SJSA1 (cell line): Measurements from ENCODE around the gene ANXA6. TPM values are rescaled to one million over a fixed set of nuclear protein-coding genes. Genes with fewer than 3 reads are reported as not detected.

Experiments
- DNase-seq, 2 experiments: peaks; one replicate each; pipeline ENCODE4 v3.0.0-alpha.2; 2015 to 2020; ENCODE audit warnings: low spot score in 2 of 2, low read depth in 1 of 2
- H3K27ac ChIP-seq: fragments of 250-450 bp; sonication (Bioruptor Pico); 2 replicates; pipeline ENCODE4 v1.5.1; 2020; ENCODE audit warnings: mild to moderate bottlenecking, moderate library complexity
- H3K27me3 ChIP-seq: fragments of 250-450 bp; sonication (Bioruptor Pico); replicated peaks from 2 replicates; pipeline ENCODE4 v1.5.1; 2020; ENCODE audit warnings: mild to moderate bottlenecking, moderate library complexity
- H3K36me3 ChIP-seq: fragments of 250-450 bp; sonication (Bioruptor Pico); 2 replicates; pipeline ENCODE4 v1.5.1; 2020; ENCODE audit warnings: mild to moderate bottlenecking
- H3K4me1 ChIP-seq: fragments of 250-450 bp; sonication (Bioruptor Pico); replicated peaks from 2 replicates; pipeline ENCODE4 v1.6.1; 2021; ENCODE audit warnings: mild to moderate bottlenecking
- H3K4me3 ChIP-seq: fragments of 250-450 bp; sonication (Bioruptor Pico); 2 replicates; pipeline ENCODE4 v1.5.1; 2020; ENCODE audit warnings: mild to moderate bottlenecking
- H3K9me3 ChIP-seq: fragments of 250-450 bp; sonication (Bioruptor Pico); replicated peaks from 2 replicates; pipeline ENCODE4 v1.5.1; 2020; ENCODE audit warnings: mild to moderate bottlenecking
- total RNA-seq: library from RNA; depleted of rRNA; stranded (reverse); fragments of >200 nt; shearing (Covaris generic); gene quantifications from 2 replicates; pipeline ENCODE4 v1.2.3, GENCODE V29; 2014

Gene ANXA6
- total RNA-seq, 1 experiment from 2014 or later, result 616 TPM

- peak in 1 of 2 experiments; percentile 41 for DNase-seq
Observed at GRCh38 chr5:151174612-151175101, 17.1 kb upstream of the ANXA6 start.

GRCh38 chr5:151173711-151174611 is 16.4 kb upstream of the ANXA6 start:
- peak in 1 of 2 experiments; percentile 41 for DNase-seq
- H3K4me3 ChIP-seq, result no peak overlapping the region
- H3K9me3 ChIP-seq, result no peaks in the 10 kb centered on the region
- no peaks in the 10 kb centered on the region for H3K36me3 ChIP-seq
- 0 out of 2 replicates have a peak, but pooled peaks cover 7% of the 10 kb centered on the region for H3K27me3 ChIP-seq
- no peak overlapping the region for H3K27ac ChIP-seq
- H3K4me1 ChIP-seq, result no peaks in the 10 kb centered on the region

More at GRCh38 chr5:151174612-151175101, 17.1 kb upstream of the ANXA6 start:
- H3K27ac ChIP-seq, result no peak overlapping the region
- 0 out of 2 replicates have a peak, but pooled peaks cover 7% of the 10 kb centered on the region for H3K27me3 ChIP-seq
- H3K4me3 ChIP-seq, result no peak overlapping the region
- no peaks in the 10 kb centered on the region for H3K4me1 ChIP-seq
- H3K9me3 ChIP-seq, result no peaks in the 10 kb centered on the region
- H3K36me3 ChIP-seq, result no peaks in the 10 kb centered on the region

GRCh38 chr5:151171529-151171928 is 13.9 kb upstream of the ANXA6 start:
- DNase-seq, result no peak
- Histone ChIP-seq H3K4me1 (no peaks in the 10 kb centered on the region), H3K27ac (no peak overlapping the region), H3K36me3 (no peaks in the 10 kb centered on the region), H3K4me3 (no peak overlapping the region), H3K9me3 (no peaks in the 10 kb centered on the region), H3K27me3 (0 out of 2 replicates have a peak, but pooled peaks cover 7% of the 10 kb centered on the region)

GRCh38 chr5:151168602-151169344 is 11.2 kb upstream of the ANXA6 start:
- H3K4me1 ChIP-seq, result no peaks in the 10 kb centered on the region
- H3K27me3 ChIP-seq, result 0 out of 2 replicates have a peak, but pooled peaks cover 7% of the 10 kb centered on the region
- H3K36me3 ChIP-seq, result no peaks in the 10 kb centered on the region
- no peak for DNase-seq
- H3K27ac ChIP-seq, result no peak overlapping the region
- H3K4me3 ChIP-seq, result no peak overlapping the region
- no peaks in the 10 kb centered on the region for H3K9me3 ChIP-seq

- Histone ChIP-seq H3K27me3 (0 out of 2 replicates have a peak, but pooled peaks cover 4% of the 10 kb centered on the region), H3K9me3 (no peaks in the 10 kb centered on the region), H3K4me3 (no peak overlapping the region), H3K36me3 (no peaks in the 10 kb centered on the region), H3K4me1 (no peaks in the 10 kb centered on the region), H3K27ac (no peak overlapping the region)
- DNase-seq, result no peak
Observed at GRCh38 chr5:151167022-151167421, 9.4 kb upstream of the ANXA6 start.

GRCh38 chr5:151164687-151165392 is 7.3 kb upstream of the ANXA6 start:
- no peak overlapping the region for H3K4me3 ChIP-seq
- no peaks in the 10 kb centered on the region for H3K27me3 ChIP-seq
- no peaks in the 10 kb centered on the region for H3K4me1 ChIP-seq
- H3K36me3 ChIP-seq, result no peaks in the 10 kb centered on the region
- no peaks in the 10 kb centered on the region for H3K9me3 ChIP-seq
- DNase-seq, result peak; percentile 77 to 80
- no peak overlapping the region for H3K27ac ChIP-seq

GRCh38 chr5:151162776-151163175 is 5.2 kb upstream of the ANXA6 start:
- H3K36me3 ChIP-seq, result no peaks in the 10 kb centered on the region
- H3K9me3 ChIP-seq, result no peaks in the 10 kb centered on the region
- H3K4me3 ChIP-seq, result no peak overlapping the region
- no peak overlapping the region for H3K27ac ChIP-seq
- peaks cover 9% of the 10 kb centered on the region for H3K4me1 ChIP-seq
- DNase-seq, result no peak
- H3K27me3 ChIP-seq, result no peaks in the 10 kb centered on the region

- no peak overlapping the region for H3K4me3 ChIP-seq
- H3K27me3 ChIP-seq, result no peaks in the 10 kb centered on the region
- H3K4me1 ChIP-seq, result peaks cover 30% of the 10 kb centered on the region
- H3K27ac ChIP-seq, result no peak overlapping the region
- peaks cover 13% of the 10 kb centered on the region for H3K36me3 ChIP-seq
- no peaks in the 10 kb centered on the region for H3K9me3 ChIP-seq
- DNase-seq, result no peak
Observed at GRCh38 chr5:151159649-151160373, 2.2 kb upstream of the ANXA6 start.

GRCh38 chr5:151158287-151158661 is 695 bp upstream of the ANXA6 start:
- Histone ChIP-seq H3K36me3 (peaks cover 24% of the 10 kb centered on the region), H3K27me3 (no peaks in the 10 kb centered on the region), H3K4me1 (peaks cover 30% of the 10 kb centered on the region), H3K9me3 (no peaks in the 10 kb centered on the region), H3K27ac (no peak overlapping the region), H3K4me3 (peak overlapping the region; percentile 65)
- DNase-seq, result peak in 1 of 2 experiments; percentile 16

- H3K27me3 ChIP-seq, result no peaks in the 10 kb centered on the region
- H3K4me1 ChIP-seq, result peaks cover 30% of the 10 kb centered on the region
- no peaks in the 10 kb centered on the region for H3K9me3 ChIP-seq
- DNase-seq, result peak; percentile 42 to 61
- H3K27ac ChIP-seq, result peak overlapping the region; percentile 36
- H3K36me3 ChIP-seq, result peaks cover 39% of the 10 kb centered on the region
- H3K4me3 ChIP-seq, result peak overlapping the region; percentile 65
Observed at GRCh38 chr5:151156507-151157420, 815 bp downstream of the ANXA6 start.

- H3K4me3 ChIP-seq, result peak overlapping the region; percentile 65
- peaks cover 30% of the 10 kb centered on the region for H3K4me1 ChIP-seq
- no peaks in the 10 kb centered on the region for H3K27me3 ChIP-seq
- peak; percentile 48 to 68 for DNase-seq
- H3K36me3 ChIP-seq, result peaks cover 46% of the 10 kb centered on the region
- H3K9me3 ChIP-seq, result no peaks in the 10 kb centered on the region
- peak overlapping the region; percentile 22 for H3K27ac ChIP-seq
Observed at GRCh38 chr5:151155775-151156506, 1.6 kb downstream of the ANXA6 start.
